HG03064 (cell line): ENCODE data around the gene ZNF408.

Source experiments
- ATAC-seq: cut with Tn5 transposase; IDR thresholded peaks from one replicate; pipeline ENCODE4 v1.9.1; 2021; ENCODE audit warnings: low read depth; ENCODE audit not compliant: unreplicated experiment

ZNF408 gene

GRCh38 chr11:46675288-46675851 is 25.5 kb upstream of the ZNF408 start:
- no peak for ATAC-seq

- ATAC-seq = no peak
Observed at GRCh38 chr11:46675949-46676348, 24.9 kb upstream of the ZNF408 start.

GRCh38 chr11:46676436-46677158 is 24.2 kb upstream of the ZNF408 start:
- ATAC-seq = no peak

GRCh38 chr11:46677169-46677568 is 23.7 kb upstream of the ZNF408 start:
- ATAC-seq = no peak

- ATAC-seq = no peak
Observed at GRCh38 chr11:46677991-46678740, 22.7 kb upstream of the ZNF408 start.

GRCh38 chr11:46678741-46679130 is 22.1 kb upstream of the ZNF408 start:
- no peak for ATAC-seq

- ATAC-seq = no peak
Observed at GRCh38 chr11:46679241-46680163, 21.3 kb upstream of the ZNF408 start.

- ATAC-seq = no peak
Observed at GRCh38 chr11:46680164-46680760, 20.6 kb upstream of the ZNF408 start.

- ATAC-seq = no peak
Observed at GRCh38 chr11:46680815-46681214, 20.0 kb upstream of the ZNF408 start.

GRCh38 chr11:46681814-46682213 is 19.0 kb upstream of the ZNF408 start:
- no peak for ATAC-seq

GRCh38 chr11:46682773-46683752 is 17.8 kb upstream of the ZNF408 start:
- ATAC-seq = no peak

- no peak for ATAC-seq
Observed at GRCh38 chr11:46684367-46684766, 16.5 kb upstream of the ZNF408 start.

- no peak for ATAC-seq
Observed at GRCh38 chr11:46686886-46687795, 13.7 kb upstream of the ZNF408 start.

- ATAC-seq = no peak
Observed at GRCh38 chr11:46690702-46691101, 10.1 kb upstream of the ZNF408 start.

- no peak for ATAC-seq
Observed at GRCh38 chr11:46692450-46692849, 8.4 kb upstream of the ZNF408 start.

GRCh38 chr11:46693597-46694012 is 7.2 kb upstream of the ZNF408 start:
- ATAC-seq = no peak

GRCh38 chr11:46694072-46694471 is 6.8 kb upstream of the ZNF408 start:
- no peak for ATAC-seq

GRCh38 chr11:46694607-46695006 is 6.2 kb upstream of the ZNF408 start:
- ATAC-seq = no peak
